Neural cell (in vitro differentiated cells): Measurements from ENCODE around the gene RPL21. TPM values are rescaled to one million over a fixed set of nuclear protein-coding genes. Genes with fewer than 3 reads are reported as not detected.
"Not testable (repeated sequence)": the region's sequence is repeated elsewhere in the genome, so short reads cannot be mapped to it uniquely, and the experiment has no call there.

ENCODE experiments used
- H2AFZ ChIP-seq: fragments of 200-600, 300-800 bp; sonication (generic), shearing (Covaris generic); 2 replicates; pipeline ENCODE4 v1.6.0; 2014; ENCODE audit warnings: low read depth, mild to moderate bottlenecking, antibody characterized with exemption, low read length, moderate library complexity
- H3F3A ChIP-seq: fragments of 200-600 bp; shearing (Covaris generic); 2 replicates; pipeline ENCODE4 v1.6.1; 2016; ENCODE audit warnings: mild to moderate bottlenecking, moderate library complexity, mixed read lengths, antibody characterized with exemption, low read length; ENCODE audit not compliant: insufficient read depth, poor library complexity, severe bottlenecking
- H3K27ac ChIP-seq: fragments of 200-600, 300-800 bp; sonication (generic), shearing (Covaris generic); 2 replicates; pipeline ENCODE4 v1.5.1; 2014; ENCODE audit warnings: mild to moderate bottlenecking, low read length, moderate library complexity
- H3K27me3 ChIP-seq: fragments of 300-800, 200-600 bp; sonication (generic), shearing (Covaris generic); 2 replicates; pipeline ENCODE4 v1.6.0; 2014; ENCODE audit warnings: mild to moderate bottlenecking, low read depth, low read length, moderate library complexity; ENCODE audit not compliant: insufficient read depth
- H3K36me3 ChIP-seq: fragments of 300-800, 200-600 bp; sonication (generic), shearing (Covaris generic); 2 replicates; pipeline ENCODE4 v1.5.1; 2014; ENCODE audit warnings: mild to moderate bottlenecking, antibody characterized with exemption, low read length, moderate library complexity; ENCODE audit not compliant: insufficient read depth
- H3K4me2 ChIP-seq: fragments of 300-800, 200-600 bp; sonication (generic), shearing (Covaris generic); 2 replicates; pipeline ENCODE4 v1.6.0; 2014; ENCODE audit warnings: mild to moderate bottlenecking, low read length
- H3K4me3 ChIP-seq: fragments of 300-800, 200-600 bp; sonication (generic), shearing (Covaris generic); 2 replicates; pipeline ENCODE4 v1.5.1; 2014; ENCODE audit warnings: mild to moderate bottlenecking, low read length, moderate library complexity
- H3K79me2 ChIP-seq: fragments of 200-600 bp; shearing (Covaris generic); replicated peaks from 2 replicates; pipeline ENCODE4 v1.6.0; 2014; ENCODE audit warnings: mild to moderate bottlenecking, low read length, moderate library complexity; ENCODE audit not compliant: insufficient read depth
- H3K9ac ChIP-seq: fragments of 300-800, 200-600 bp; sonication (generic), shearing (Covaris generic); 2 replicates; pipeline ENCODE4 v1.6.1; 2016; ENCODE audit warnings: mild to moderate bottlenecking, low read length, mixed read lengths
- H3K9me2 ChIP-seq: fragments of 200-600 bp; shearing (Covaris generic); 2 replicates; pipeline ENCODE4 v1.6.1; 2016; ENCODE audit warnings: mild to moderate bottlenecking, low read length, mixed read lengths; ENCODE audit not compliant: insufficient read depth
- H3K9me3 ChIP-seq: fragments of 200-600, 300-800 bp; sonication (generic), shearing (Covaris generic); 2 replicates; pipeline ENCODE4 v1.6.1; 2016; ENCODE audit warnings: mild to moderate bottlenecking, mixed run types, low read length, moderate library complexity, mixed read lengths
- H4K20me1 ChIP-seq: fragments of 200-600 bp; shearing (Covaris generic); 2 replicates; pipeline ENCODE4 v1.6.1; 2016; ENCODE audit warnings: mild to moderate bottlenecking, mixed run types; ENCODE audit not compliant: insufficient read depth
- EP300 ChIP-seq: fragments of 450-650 bp; conservative IDR thresholded peaks from 2 replicates; pipeline ENCODE4 v1.6.1; 2014; ENCODE audit warnings: antibody characterized with exemption, mild to moderate bottlenecking, moderate library complexity; ENCODE audit not compliant: poor library complexity, severe bottlenecking
- EZH2 ChIP-seq: fragments of 200-600, 300-800 bp; shearing (Covaris generic), sonication (generic); IDR thresholded peaks from 2 replicates; pipeline ENCODE4 v1.6.1; 2014; ENCODE audit warnings: antibody characterized with exemption, low read length, borderline replicate concordance, mild to moderate bottlenecking; ENCODE audit not compliant: insufficient read depth, poor library complexity, severe bottlenecking
- MXI1 ChIP-seq: fragments of 450-650 bp; conservative IDR thresholded peaks from 2 replicates; pipeline ENCODE4 v1.6.1; 2014; ENCODE audit warnings: antibody characterized with exemption, mild to moderate bottlenecking; ENCODE audit not compliant: poor library complexity, severe bottlenecking
- POLR2AphosphoS5 ChIP-seq: IDR thresholded peaks from 2 replicates; pipeline ENCODE4 v1.6.1; 2012
- RAD21 ChIP-seq: fragments of 450-650 bp; conservative IDR thresholded peaks from 2 replicates; pipeline ENCODE4 v1.6.1; 2014; ENCODE audit warnings: antibody characterized with exemption, mild to moderate bottlenecking, moderate library complexity
- SMC3 ChIP-seq: fragments of 450-650 bp; conservative IDR thresholded peaks from 2 replicates; pipeline ENCODE4 v1.6.1; 2014; ENCODE audit warnings: antibody characterized with exemption, mild to moderate bottlenecking, moderate library complexity; ENCODE audit not compliant: poor library complexity
- TAF1 ChIP-seq: IDR thresholded peaks from 2 replicates; pipeline ENCODE4 v1.6.1; 2012; ENCODE audit warnings: low read depth
- polyA plus RNA-seq: library from polyadenylated mRNA; depleted of rRNA; stranded (reverse); fragments of >200 nt; gene quantifications from 2 replicates; pipeline ENCODE4 v1.2.3, GENCODE V29; 2014
- TF ChIP-seq, protein P1 (sequence below): fragments of 450-650 bp; IDR thresholded peaks from 2 replicates; pipeline ENCODE4 v1.5.1; 2014; ENCODE audit warnings: antibody characterized with exemption, mild to moderate bottlenecking, moderate library complexity; ENCODE audit not compliant: poor library complexity, severe bottlenecking
- TF ChIP-seq, protein P2 (sequence below): IDR thresholded peaks from 2 replicates; pipeline ENCODE4 v1.6.1; 2012; ENCODE audit warnings: borderline replicate concordance

Gene RPL21
- polyA plus RNA-seq, 1 donor from 2014 or later: 1,536 TPM

DNA sequence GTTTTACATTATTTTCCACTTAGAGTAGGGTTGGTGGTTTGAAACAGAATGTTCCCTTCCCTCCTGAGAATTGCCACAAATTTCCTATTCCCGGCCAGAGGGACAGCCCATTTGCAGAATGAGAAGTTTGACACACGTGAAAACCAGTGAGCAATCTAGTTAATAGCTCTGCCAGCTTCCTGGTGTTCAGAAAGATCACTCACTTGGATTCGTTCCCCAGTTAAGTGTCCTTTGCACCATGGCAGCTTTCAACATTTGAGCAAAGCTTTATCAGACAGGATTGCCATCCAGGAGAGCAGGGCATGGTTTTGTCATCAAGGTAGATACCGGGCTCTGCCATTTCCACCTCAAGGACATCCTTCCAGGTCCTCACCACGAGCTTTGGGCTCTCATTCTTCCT is 47.5 kb downstream of the RPL21 start:
- Histone ChIP-seq H3K9me3 (no peaks in the 10 kb centered on the region), H3K27me3 (no peaks in the 10 kb centered on the region), H3K9me2 (no peaks in the 10 kb centered on the region), H3K4me3 (no peak overlapping the region), H4K20me1 (no peaks in the 10 kb centered on the region), H3K9ac (no peak overlapping the region), H3K36me3 (no peaks in the 10 kb centered on the region), H3F3A (no peaks in the 10 kb centered on the region), H3K4me2 (no peak overlapping the region), H3K79me2 (no peaks in the 10 kb centered on the region), H2AFZ (no peak overlapping the region), H3K27ac (no peak overlapping the region)
- TF ChIP-seq POLR2AphosphoS5 (no peak), EZH2 (no peak), TAF1 (no peak), SMC3 (no peak), MXI1 (no peak), EP300 (no peak), RAD21 (no peak)
- TF ChIP-seq, protein P1, sequence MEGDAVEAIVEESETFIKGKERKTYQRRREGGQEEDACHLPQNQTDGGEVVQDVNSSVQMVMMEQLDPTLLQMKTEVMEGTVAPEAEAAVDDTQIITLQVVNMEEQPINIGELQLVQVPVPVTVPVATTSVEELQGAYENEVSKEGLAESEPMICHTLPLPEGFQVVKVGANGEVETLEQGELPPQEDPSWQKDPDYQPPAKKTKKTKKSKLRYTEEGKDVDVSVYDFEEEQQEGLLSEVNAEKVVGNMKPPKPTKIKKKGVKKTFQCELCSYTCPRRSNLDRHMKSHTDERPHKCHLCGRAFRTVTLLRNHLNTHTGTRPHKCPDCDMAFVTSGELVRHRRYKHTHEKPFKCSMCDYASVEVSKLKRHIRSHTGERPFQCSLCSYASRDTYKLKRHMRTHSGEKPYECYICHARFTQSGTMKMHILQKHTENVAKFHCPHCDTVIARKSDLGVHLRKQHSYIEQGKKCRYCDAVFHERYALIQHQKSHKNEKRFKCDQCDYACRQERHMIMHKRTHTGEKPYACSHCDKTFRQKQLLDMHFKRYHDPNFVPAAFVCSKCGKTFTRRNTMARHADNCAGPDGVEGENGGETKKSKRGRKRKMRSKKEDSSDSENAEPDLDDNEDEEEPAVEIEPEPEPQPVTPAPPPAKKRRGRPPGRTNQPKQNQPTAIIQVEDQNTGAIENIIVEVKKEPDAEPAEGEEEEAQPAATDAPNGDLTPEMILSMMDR: no peak
- TF ChIP-seq, protein P2, sequence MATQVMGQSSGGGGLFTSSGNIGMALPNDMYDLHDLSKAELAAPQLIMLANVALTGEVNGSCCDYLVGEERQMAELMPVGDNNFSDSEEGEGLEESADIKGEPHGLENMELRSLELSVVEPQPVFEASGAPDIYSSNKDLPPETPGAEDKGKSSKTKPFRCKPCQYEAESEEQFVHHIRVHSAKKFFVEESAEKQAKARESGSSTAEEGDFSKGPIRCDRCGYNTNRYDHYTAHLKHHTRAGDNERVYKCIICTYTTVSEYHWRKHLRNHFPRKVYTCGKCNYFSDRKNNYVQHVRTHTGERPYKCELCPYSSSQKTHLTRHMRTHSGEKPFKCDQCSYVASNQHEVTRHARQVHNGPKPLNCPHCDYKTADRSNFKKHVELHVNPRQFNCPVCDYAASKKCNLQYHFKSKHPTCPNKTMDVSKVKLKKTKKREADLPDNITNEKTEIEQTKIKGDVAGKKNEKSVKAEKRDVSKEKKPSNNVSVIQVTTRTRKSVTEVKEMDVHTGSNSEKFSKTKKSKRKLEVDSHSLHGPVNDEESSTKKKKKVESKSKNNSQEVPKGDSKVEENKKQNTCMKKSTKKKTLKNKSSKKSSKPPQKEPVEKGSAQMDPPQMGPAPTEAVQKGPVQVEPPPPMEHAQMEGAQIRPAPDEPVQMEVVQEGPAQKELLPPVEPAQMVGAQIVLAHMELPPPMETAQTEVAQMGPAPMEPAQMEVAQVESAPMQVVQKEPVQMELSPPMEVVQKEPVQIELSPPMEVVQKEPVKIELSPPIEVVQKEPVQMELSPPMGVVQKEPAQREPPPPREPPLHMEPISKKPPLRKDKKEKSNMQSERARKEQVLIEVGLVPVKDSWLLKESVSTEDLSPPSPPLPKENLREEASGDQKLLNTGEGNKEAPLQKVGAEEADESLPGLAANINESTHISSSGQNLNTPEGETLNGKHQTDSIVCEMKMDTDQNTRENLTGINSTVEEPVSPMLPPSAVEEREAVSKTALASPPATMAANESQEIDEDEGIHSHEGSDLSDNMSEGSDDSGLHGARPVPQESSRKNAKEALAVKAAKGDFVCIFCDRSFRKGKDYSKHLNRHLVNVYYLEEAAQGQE: no peak

DNA sequence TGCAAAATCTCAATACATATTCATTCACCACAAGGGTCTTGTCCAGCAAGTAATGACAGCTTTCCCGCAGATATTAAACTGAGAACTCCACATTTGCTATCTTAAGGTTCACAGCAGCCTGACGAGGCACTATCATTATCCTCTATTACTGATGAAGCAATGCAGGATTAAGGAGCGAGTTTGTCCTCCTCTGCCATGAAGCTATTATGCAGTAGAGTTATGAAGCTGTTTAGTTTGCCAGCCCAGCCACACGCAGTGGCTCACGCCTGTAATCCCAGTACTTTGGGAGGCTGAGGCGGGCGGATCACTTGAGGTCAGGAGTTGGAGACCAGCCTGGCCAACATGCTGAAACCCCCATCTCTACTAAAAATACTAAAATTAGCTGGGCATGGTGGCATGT is 49.0 kb downstream of the RPL21 start:
- H3K27me3 ChIP-seq, H3K9me3 ChIP-seq, H3F3A ChIP-seq, H3K4me2 ChIP-seq, H3K9me2 ChIP-seq, H2AFZ ChIP-seq, H4K20me1 ChIP-seq, H3K36me3 ChIP-seq, H3K79me2 ChIP-seq, H3K27ac ChIP-seq, H3K9ac ChIP-seq, H3K4me3 ChIP-seq: not testable (repeated sequence)
- peak; percentile 48 for TF ChIP-seq POLR2AphosphoS5

DNA sequence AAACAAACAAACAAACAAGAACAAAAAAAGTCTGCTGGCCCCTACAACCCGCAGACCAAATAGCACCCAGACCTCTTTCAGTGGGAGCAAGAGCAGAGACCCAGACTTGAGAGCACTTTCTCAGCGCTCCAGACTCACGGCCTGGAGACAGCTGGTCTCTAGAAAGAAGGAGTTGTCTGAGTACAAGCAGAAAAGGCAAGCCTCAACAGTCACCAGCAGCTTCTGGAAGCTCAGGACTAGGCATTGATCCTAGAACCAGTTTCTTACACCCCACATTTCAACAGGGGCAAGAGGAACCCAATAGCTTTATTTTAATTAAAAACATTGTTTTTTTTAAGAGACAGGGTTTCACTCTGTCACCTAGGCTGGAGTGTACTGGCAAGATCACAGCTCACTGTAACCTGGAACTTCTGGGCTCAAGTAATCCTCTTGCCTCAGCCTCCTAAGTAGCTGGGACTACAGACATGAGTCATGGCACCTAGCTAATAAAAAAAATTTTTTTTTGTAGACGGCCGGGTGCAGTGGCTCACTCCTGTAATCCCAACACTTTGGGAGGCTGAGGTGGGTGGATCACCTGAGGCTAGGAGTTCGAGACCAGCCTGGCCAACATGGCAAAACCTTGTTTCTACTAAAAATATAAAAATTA is 49.7 kb downstream of the RPL21 start:
- Histone ChIP-seq H3K36me3 (no peaks in the 10 kb centered on the region), H3K79me2 (no peaks in the 10 kb centered on the region), H3K27me3 (no peaks in the 10 kb centered on the region), H3K27ac (no peak overlapping the region), H2AFZ (no peak overlapping the region), H3K9me3 (no peaks in the 10 kb centered on the region), H3K4me2 (no peak overlapping the region), H3F3A (no peaks in the 10 kb centered on the region), H3K9me2 (no peaks in the 10 kb centered on the region), H4K20me1 (no peaks in the 10 kb centered on the region), H3K4me3 (no peak overlapping the region), H3K9ac (no peak overlapping the region)
- TF ChIP-seq SMC3 (no peak), EZH2 (no peak), EP300 (no peak), MXI1 (no peak), RAD21 (no peak)
- TF ChIP-seq, protein P2: no peak
